GM20431 (cell line): ENCODE measurements around the gene DRAP1.

Source experiments
- in situ Hi-C: fragments of 300-500 bp; cut with MseI, MboI; formaldehyde crosslinking; loops from one replicate; pipeline ENCODE4 v1.15.0; 2020; ENCODE audit warnings: low sequenced_read_pairs; ENCODE audit not compliant: unreplicated experiment

DRAP1 gene, protein sequence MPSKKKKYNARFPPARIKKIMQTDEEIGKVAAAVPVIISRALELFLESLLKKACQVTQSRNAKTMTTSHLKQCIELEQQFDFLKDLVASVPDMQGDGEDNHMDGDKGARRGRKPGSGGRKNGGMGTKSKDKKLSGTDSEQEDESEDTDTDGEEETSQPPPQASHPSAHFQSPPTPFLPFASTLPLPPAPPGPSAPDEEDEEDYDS

DNA sequence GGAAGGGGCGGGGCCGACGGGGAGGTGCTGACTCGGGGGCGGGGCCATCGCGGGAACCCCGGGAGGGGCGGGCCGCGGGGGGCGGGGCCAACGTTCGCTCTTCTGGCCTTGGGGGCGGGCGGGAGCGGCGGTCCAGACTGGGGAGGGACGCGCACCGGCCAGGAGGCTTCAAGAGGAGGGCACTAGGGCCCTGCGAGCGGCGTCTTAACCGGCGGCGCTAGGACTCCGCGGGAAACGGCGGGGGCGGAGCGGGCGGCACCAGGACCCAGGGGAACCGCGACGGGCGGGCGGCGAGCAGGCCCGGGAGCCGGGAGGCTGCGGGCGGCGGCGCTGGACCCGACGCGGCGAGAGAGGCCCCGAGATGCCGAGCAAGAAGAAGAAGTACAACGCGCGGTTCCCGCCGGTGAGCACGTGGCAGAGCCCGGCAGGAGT lies at the start of gene DRAP1:
Gene DRAP1, plus strand, starts transcription at position 286 of the 432 bp plus-strand sequence. Its CDS starts 76 bp downstream, at position 362.
- in situ Hi-C loops, result no loop called here

DNA sequence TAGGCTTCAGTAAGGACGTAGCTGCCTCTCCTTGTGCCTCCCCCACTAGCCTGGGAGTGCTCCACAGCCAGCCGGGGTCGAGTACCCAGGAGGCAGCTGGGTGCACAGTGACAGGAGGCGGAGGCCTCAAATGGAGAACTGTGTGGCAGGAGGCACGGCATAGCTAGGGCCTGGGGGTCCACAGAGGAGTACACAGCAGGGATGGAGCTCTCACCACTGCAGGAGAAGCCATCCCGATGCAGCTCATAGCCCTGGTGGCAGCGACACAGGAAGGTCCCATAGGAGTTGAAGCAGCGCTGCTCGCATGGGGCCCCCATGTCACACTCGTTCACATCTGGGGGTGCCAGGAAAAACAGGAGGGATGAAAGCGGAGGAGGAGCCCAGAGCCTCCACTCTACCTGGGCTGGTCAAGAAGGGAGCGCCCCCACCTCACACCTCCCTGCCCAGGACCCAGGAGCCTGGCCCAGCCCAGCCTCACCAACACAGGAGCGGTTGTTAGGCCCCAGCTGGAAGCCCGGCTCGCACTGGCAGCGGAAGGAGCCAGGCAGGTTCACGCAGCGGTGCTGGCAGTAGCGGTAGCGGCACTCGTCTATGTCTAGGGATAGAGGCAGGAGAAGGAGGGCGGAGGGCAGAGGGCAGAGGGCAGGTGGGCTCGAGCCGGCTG lies 49.5 kb upstream of the DRAP1 start:
- in situ Hi-C loops, result no loop called here

DNA sequence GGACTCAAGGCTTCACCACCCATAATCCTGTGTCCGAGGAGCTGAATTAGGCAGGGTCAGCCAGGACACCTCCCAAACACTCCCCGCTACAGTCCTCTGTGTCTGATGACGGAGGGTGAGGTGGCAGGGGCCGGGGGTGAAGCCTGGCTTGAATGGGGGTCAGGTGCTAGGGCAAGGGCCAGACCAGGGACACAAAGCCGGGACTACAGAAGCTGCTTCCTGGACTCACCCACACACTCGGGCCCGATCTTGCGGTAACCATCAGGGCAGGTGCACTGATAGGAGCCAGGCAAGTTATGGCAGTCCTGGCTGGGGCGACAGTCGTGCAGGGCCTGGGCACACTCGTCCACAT lies 48.9 kb upstream of the DRAP1 start:
- in situ Hi-C loops, result no loop called here

DNA sequence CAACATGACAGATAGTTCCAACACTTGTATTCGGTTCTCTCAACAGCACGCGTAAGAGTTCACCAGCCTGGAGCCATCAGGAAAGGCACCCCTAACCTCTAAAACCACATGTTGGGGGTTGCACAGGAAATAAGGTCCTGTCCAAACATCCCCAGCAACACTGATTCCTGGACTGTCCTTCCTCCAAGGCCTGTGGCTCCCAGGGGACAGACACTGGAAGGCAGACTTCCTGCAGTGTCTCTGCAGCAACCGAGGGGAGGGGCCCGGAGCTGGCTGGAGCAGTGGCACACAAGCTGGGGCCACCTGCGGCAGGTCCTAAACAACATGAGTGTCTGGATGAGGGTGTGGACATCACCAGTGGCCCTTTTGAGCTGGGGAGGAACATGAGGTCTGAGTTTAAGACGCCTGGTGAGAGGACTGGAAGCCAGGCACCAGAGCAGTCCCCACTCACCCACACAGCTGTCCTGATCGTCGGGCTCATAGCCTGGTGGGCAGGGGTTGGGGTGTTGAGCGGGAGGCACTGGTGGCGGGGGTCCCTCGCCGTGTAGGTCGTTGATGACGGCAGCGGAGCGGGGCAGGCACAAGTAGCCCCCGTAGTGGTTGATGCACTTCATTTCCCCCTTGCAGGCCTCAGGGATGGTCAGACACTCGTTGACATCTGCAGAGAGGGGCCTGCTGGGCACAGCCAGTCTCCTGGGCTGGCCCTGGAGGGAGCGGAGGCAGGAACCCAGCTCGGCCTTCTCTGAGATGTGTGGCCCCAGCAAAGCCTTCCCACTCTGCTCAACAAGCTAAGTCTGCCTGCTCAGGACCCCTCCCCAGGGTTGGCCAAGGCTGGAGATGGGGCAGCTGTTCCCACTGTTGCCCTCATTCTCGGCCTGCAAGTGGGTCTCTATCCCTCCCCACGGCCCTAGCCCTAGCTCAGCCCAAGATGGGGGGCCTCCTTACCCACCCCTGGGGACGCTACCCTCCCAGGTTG lies 48.2 kb upstream of the DRAP1 start:
- in situ Hi-C loops, result no loop called here

DNA sequence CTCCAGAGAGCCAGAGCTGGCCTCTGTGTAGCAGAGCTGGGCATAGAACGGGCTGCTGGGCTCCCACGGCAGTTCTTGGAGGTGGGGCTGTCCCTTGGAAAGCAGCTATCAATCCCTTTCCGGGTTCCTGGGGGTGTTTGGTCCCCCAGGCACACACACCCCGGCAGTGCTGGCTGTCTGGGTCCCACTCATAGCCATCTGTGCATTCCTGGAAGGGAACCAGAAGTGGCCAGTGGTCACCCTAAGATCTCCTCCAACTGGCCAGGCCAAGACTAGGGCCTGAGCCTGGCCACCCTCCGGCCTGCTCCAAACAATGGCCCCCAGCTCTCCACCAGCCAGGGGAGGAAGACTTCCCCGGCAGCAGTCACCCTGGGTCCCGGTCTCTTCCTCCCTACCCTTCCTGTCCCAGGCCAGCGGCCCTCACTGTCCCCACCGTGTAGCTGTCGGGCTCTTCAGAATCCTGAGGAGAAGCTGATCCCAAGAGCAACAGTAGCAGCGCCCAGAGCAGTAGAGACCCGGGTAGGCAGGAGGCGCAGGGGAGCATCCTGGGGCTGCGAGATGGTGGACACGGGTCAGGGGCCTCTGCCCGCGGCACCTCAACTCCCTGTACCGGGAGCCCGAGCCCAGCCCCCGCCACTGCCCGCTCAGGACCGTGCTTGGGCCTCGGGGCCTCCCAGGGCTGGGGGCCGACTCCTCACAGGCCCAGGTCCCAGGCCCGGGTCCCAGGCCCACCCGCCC lies 47.2 kb upstream of the DRAP1 start:
- in situ Hi-C loops, result no loop called here

DNA sequence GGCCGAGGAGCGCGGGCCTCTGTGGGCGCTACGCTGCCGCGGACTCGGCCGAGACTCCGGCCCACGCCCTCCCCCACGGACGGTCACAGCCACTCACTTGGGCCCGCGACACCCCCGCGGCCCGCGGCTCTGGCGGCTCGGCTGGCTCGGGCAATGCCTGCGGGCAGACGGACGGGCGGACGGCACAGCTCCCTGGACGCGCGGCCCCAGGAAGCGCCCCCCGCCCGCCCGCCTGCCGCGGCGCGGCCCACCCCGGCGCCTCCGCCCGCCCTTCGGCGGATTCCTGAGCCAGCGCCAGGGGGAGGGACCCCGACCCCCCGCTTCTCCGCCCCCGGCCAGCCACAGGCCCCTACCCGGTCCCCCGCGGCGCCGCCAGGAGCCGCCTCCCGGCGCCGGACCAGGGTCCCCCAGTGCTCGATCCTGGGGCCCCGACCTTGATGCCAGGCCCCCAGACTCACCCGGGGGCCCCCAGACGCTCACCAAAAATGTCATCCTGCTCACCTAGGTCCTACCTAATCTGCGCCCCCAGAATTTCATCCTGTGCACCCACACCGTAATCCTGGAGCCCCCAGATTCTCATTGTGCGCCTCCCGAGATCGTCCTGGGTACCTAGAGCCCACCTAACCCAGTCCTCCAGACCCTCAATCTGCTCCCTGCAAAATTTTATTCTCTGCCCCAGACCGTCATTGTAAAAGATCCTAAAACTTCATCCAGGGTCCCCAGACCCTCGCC lies 46.5 kb upstream of the DRAP1 start, which contains the start of gene EFEMP2:
Gene EFEMP2, minus strand, starts transcription at position 215 of the 732 bp plus-strand sequence. CDS start 446 bp downstream, outside the sequence.
- in situ Hi-C loops, result no loop called here

DNA sequence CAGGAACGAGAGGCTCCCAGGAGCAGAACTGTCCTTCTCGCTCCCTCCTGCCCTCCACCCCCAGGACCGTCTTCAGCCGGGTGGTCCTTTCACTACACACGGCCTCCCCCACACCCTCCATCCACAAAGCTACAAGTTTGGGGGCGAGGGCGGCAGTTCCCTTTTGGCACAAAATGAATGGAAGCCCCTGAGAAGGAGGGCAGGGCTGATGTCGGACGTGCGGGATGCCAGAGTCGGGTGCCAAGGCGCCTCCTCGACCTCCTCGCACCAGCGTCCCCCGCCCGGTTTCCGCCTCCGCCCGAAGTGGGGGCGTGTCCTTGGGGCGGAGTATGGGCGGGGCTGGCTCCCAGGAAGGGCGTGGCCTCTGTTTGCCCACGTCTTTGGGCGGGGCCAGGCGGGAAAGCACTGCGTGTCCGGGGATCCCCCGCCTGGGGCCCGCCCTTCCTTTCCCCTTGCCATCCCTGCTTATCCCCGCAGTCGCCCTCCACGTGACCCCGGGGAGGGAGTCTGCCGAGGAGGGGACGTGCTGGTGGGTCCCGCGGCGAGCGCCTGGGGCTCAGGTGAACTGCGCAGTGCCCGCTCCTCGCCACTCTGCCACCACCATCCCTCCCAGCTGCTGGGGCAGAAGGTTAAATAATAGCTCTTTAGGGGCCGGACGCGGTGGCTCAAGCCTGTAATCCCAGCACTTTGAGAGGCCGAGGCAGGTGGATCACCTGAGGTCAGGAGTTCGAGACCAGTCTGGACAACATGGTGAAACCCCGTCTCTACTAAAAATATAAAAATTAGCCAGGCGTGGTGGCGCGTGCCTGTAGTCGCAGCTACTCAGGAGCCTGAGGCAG lies 45.7 kb upstream of the DRAP1 start:
- in situ Hi-C loops, result no loop called here

DNA sequence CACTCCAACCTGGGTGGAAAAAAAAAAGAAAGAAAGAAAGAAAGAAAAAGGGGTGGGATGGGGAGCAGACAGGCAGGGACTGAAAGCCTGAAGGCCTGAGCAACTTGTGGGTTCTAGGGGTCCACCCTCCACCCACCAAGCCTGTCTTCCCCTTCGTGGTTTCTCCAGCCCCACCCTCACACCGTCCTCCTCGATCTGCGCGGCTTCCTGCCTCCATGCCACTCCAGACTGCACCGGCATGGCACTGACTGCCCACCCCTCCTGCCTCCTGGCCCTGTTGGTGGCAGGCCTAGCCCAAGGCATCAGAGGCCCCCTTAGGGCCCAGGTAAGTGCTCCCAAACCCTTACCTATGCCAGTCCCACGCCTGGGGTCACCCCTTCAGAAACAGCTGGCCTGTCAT lies 39.6 kb upstream of the DRAP1 start, which contains the start of gene CTSW:
Gene CTSW, plus strand, starts transcription at position 221 of the 400 bp plus-strand sequence. Its CDS starts 18 bp downstream, at position 239.
- in situ Hi-C loops, result loop anchor here (5.0 kb wide), 1 partner anchor 108 kb away; no protein-coding TSS in a partner anchor

DNA sequence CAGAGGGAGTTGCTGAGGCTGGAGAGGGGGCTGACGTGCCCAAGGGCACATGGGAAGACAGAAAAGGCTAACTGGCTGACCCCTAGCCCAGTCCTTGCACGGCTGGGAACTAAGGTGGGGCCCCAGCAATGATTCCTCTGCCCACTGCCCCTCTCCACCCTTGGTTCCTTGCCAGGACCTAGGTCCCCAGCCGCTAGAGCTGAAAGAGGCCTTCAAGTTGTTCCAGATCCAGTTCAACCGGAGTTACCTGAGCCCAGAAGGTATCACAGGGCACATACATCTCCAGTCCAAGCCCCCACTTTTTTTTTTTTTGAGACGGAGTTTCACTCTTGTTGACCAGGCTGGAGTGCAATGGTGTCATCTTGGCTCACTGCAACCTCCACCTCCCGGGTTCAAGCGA lies 39.2 kb upstream of the DRAP1 start:
- in situ Hi-C loops, result loop anchor here (5.0 kb wide), 1 partner anchor 107 kb away; no protein-coding TSS in a partner anchor

DNA sequence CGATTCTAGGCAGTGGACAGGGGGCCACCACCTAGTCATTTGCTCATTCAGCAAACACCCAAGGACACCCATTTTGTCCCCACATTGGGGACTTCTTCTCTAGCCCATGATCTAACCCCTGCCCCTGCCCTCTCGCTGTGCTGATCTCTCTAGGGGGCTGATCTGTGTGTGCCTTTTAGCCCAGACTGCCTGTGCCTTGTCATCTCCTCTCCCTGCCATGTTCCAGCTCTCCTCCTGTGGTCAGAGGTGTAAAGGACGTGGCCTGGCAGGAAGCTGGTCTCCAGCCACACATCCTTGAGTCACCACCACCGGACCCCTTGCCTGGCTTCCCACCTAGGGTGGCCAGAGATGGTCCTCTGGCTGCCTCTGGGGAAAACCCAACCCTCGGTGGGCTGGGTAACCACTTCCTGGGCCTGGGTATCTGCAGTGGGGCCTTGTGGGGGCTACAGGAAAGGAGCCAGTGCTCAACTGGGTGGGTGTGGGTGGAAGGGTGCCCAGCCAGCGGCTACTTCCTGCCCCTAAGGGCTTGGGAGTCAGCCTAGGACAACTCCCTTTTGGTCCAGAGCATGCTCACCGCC lies 38.3 kb upstream of the DRAP1 start:
- in situ Hi-C loops, result loop anchor here (5.0 kb wide), 1 partner anchor 106 kb away; no protein-coding TSS in a partner anchor

DNA sequence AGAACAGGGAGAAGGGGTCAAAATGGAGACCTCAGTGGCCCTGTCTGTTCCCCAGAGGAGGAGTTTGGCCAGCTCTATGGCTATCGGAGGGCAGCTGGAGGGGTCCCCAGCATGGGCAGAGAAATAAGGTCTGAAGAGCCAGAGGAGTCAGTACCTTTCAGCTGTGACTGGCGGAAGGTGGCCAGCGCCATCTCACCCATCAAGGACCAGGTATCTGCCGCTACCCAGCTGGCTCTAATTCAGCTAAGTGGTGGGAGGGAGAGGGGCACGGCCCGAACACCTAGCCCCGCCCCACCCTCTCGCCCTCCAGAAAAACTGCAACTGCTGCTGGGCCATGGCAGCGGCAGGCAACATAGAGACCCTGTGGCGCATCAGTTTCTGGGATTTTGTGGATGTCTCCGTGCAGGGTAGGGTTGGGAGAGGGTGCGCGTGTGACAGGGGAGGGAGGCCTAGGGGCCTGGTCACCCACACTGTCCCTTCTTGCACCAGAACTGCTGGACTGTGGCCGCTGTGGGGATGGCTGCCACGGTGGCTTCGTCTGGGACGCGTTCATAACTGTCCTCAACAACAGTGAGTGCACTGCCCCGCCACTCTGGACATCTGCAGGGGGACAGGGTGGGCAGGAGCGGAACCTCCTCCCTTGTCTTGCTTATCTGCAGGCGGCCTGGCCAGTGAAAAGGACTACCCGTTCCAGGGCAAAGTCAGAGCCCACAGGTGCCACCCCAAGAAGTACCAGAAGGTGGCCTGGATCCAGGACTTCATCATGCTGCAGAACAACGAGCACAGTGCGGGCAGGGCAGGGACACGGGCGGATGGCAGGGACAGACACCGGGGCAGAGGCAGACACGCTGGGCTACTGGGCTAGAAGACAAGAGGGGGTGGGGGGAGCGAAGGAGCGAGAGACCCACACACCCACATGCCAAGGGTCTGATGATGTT lies 36.8 kb upstream of the DRAP1 start:
- in situ Hi-C loops, result loop anchor here (5.0 kb wide), 1 partner anchor 105 kb away; no protein-coding TSS in a partner anchor

DNA sequence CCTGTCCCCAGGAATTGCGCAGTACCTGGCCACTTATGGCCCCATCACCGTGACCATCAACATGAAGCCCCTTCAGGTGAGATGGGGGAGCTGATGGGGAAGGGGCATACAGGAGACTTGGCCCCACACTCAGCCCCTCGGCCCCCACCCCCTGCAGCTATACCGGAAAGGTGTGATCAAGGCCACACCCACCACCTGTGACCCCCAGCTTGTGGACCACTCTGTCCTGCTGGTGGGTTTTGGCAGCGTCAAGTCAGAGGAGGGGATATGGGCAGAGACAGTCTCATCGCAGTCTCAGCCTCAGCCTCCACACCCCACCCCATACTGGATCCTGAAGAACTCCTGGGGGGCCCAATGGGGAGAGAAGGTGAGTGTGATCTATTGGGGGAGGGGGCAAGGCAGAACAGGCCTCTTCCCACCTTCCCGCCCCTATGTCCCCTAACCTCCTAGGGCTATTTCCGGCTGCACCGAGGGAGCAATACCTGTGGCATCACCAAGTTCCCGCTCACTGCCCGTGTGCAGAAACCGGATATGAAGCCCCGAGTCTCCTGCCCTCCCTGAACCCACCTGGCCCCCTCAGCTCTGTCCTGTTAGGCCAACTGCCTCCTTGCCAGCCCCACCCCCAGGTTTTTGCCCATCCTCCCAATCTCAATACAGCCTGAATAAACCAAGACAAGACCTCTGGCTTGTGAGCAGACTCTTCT lies 36.0 kb upstream of the DRAP1 start:
- in situ Hi-C loops, result loop anchor here (5.0 kb wide), 1 partner anchor 104 kb away; no protein-coding TSS in a partner anchor

DNA sequence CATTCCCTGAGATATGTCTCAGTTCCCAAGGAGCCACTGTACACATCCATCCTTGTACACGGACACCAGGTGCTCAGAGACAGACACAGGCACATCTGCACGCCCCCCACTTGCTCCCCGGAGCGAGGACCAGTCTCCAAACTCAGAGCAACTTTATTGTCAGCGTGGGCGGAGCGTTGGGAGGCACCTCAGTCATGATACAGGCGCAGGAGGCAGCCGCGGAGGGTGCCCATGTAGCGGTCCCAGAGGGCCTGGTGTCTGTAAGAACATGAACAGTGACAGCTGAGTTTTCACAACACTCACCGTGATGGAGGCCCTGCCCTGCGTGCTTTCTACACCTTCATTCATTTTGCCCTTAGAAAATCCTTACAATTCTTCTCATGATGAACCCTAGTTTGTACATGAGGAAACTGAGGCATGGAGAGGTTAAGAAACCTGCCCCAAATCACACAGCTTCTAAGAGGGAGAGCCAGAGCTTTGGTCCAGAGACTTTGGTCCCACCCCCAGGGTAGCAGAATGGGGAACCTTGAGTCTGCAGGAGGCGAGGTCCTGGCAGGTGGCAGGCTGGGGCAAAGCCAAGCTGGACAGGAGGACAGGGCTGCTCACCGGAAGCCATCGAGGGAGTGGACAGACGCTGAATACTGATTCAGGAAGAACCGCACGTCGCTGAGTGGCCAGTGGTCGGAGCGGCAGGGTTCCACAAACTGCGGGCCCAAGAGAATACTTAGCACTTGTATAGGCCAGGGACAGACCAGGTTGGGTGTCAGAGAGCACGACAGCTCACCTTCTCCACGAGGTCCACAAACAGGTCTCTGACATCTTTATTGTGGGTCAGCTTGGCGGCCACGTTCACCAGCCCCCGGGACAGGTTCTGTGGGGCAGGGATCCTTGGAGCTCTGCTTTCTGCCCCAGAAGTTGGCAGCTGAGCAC lies 35.2 kb upstream of the DRAP1 start:
- in situ Hi-C loops, result loop anchor here (5.0 kb wide), 1 partner anchor 103 kb away; no protein-coding TSS in a partner anchor

DNA sequence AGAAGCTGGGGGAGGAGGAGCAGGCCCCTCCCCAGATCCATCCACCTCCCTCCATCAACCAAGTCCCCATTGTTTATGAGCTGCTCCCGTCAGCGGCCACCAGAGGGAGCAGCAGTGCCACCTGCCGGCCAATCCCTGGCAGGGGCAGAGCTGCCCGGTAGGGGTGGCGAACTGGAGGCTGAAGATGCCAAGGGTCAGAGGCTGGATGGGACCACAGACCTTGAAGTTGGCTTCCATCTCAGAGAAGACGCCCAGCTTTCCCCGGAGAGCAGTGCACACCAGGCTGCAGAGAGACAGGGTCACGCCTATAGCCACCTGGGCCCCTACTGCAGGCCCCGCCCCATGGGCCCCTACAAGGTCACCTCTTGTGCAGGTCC lies 34.5 kb upstream of the DRAP1 start:
- in situ Hi-C loops, result loop anchor here (5.0 kb wide), 1 partner anchor 103 kb away; no protein-coding TSS in a partner anchor

DNA sequence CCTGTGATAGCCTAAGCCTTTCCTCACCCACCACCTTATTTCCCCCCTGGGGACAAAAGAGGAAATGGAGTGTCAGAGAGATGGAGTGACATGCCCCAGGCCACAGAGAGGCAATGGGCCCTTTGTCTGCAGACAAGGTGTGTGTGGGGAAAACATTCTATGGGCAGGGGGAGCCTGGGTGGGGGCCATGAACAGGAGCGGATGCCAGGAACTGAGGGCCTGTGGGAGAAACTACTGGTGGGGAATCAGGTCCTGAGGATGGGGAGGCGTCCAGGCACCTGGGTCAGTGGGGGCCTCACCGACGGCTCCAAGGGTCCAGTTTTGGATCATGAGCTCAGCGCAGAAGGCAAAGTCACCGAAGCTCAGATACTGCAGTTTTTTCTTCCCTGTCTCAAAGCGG lies 34.0 kb upstream of the DRAP1 start:
- in situ Hi-C loops, result no loop called here
